DND-41 (cell line): ENCODE results near the gene DVL2.

Experiments used
- ATAC-seq: fragments of 200-7000 bp; cut with Tn5 transposase; 3 replicates; pipeline ENCODE4 v1.9.1; 2021; ENCODE audit warnings: low read depth; ENCODE audit not compliant: insufficient read depth
- DNase-seq: peaks from one replicate; pipeline ENCODE4 v3.0.0-alpha.2; 2020
- H2AFZ ChIP-seq: 2 replicates; pipeline ENCODE4 v1.6.0; 2012; ENCODE audit warnings: low read depth, low read length
- H3K27ac ChIP-seq: 2 replicates; pipeline ENCODE4 v1.5.1; 2012; ENCODE audit warnings: low read length, inconsistent platforms
- H3K27me3 ChIP-seq: fragments of 200-600 bp; sonication (generic); 2 replicates; pipeline ENCODE4 v1.6.0; 2012; ENCODE audit warnings: low read length, mild to moderate bottlenecking, inconsistent platforms; ENCODE audit not compliant: insufficient read depth, poor library complexity
- H3K36me3 ChIP-seq: 2 replicates; pipeline ENCODE4 v1.5.1; 2012; ENCODE audit warnings: low read length, inconsistent platforms; ENCODE audit not compliant: insufficient read depth
- H3K4me1 ChIP-seq: 2 replicates; pipeline ENCODE4 v1.5.1; 2012; ENCODE audit warnings: mild to moderate bottlenecking, low read length; ENCODE audit not compliant: insufficient read depth
- H3K4me2 ChIP-seq: 2 replicates; pipeline ENCODE4 v1.6.0; 2012; ENCODE audit warnings: mild to moderate bottlenecking, moderate library complexity, low read length, inconsistent platforms; ENCODE audit not compliant: insufficient read depth
- H3K4me3 ChIP-seq, 2 experiments: fragments of 200-600 bp in 1 of 2; shearing (Covaris generic) in 1 of 2; 2 replicates each; pipeline ENCODE4 v1.5.1; 2012 to 2016; ENCODE audit warnings: inconsistent platforms in 2 of 2, low read length in 2 of 2, mild to moderate bottlenecking in 2 of 2, low read depth in 1 of 2, moderate library complexity in 1 of 2
- H3K79me2 ChIP-seq: 2 replicates; pipeline ENCODE4 v1.6.0; 2012; ENCODE audit warnings: low read length, inconsistent platforms; ENCODE audit not compliant: insufficient read depth
- H3K9ac ChIP-seq: 2 replicates; pipeline ENCODE4 v1.6.0; 2012; ENCODE audit warnings: low read depth, mild to moderate bottlenecking, inconsistent platforms, low read length, moderate library complexity
- H3K9me3 ChIP-seq: 2 replicates; pipeline ENCODE4 v1.5.1; 2012; ENCODE audit warnings: low read length, moderate library complexity, mild to moderate bottlenecking, inconsistent platforms; ENCODE audit not compliant: insufficient read depth, severe bottlenecking
- H4K20me1 ChIP-seq: 2 replicates; pipeline ENCODE4 v1.6.0; 2012; ENCODE audit warnings: low read length; ENCODE audit not compliant: insufficient read depth
- CTCF ChIP-seq: IDR thresholded peaks from 2 replicates; pipeline ENCODE4 v1.5.1; 2012; ENCODE audit warnings: borderline replicate concordance, low read length, moderate library complexity, mild to moderate bottlenecking; ENCODE audit not compliant: poor library complexity, severe bottlenecking; ENCODE audit errors: extremely low read depth
- EZH2 ChIP-seq: IDR thresholded peaks from 3 replicates; pipeline ENCODE4 v1.6.1; 2012; ENCODE audit warnings: borderline replicate concordance, low read depth, mild to moderate bottlenecking, moderate library complexity, low read length, inconsistent platforms; ENCODE audit not compliant: severe bottlenecking

DVL2 gene

GRCh38 chr17:7240375-7240774, 6.1 kb upstream of the DVL2 start:
- H2AFZ ChIP-seq = no peak overlapping the region
- peak overlapping the region; percentile 66; the same call in 1 of the 2 replicates for H3K9ac ChIP-seq
- H4K20me1 ChIP-seq = peaks cover 23% of the 10 kb centered on the region
- TF ChIP-seq CTCF = no peak
- no peak for TF ChIP-seq EZH2
- peak overlapping the region in 1 of 2 experiments; percentile 87; a peak in 2 of 4 replicates for H3K4me3 ChIP-seq
- no peaks in the 10 kb centered on the region for H3K27me3 ChIP-seq
- ATAC-seq (no peak), DNase-seq (no peak)
- peaks cover 57% of the 10 kb centered on the region for H3K4me1 ChIP-seq
- H3K79me2 ChIP-seq = peaks cover 62% of the 10 kb centered on the region
- H3K4me2 ChIP-seq = peak overlapping the region; percentile 72
- H3K36me3 ChIP-seq = peaks cover 52% of the 10 kb centered on the region
- H3K27ac ChIP-seq = peak overlapping the region; percentile 66; the same call in 1 of the 2 replicates
- no peaks in the 10 kb centered on the region for H3K9me3 ChIP-seq

DNA sequence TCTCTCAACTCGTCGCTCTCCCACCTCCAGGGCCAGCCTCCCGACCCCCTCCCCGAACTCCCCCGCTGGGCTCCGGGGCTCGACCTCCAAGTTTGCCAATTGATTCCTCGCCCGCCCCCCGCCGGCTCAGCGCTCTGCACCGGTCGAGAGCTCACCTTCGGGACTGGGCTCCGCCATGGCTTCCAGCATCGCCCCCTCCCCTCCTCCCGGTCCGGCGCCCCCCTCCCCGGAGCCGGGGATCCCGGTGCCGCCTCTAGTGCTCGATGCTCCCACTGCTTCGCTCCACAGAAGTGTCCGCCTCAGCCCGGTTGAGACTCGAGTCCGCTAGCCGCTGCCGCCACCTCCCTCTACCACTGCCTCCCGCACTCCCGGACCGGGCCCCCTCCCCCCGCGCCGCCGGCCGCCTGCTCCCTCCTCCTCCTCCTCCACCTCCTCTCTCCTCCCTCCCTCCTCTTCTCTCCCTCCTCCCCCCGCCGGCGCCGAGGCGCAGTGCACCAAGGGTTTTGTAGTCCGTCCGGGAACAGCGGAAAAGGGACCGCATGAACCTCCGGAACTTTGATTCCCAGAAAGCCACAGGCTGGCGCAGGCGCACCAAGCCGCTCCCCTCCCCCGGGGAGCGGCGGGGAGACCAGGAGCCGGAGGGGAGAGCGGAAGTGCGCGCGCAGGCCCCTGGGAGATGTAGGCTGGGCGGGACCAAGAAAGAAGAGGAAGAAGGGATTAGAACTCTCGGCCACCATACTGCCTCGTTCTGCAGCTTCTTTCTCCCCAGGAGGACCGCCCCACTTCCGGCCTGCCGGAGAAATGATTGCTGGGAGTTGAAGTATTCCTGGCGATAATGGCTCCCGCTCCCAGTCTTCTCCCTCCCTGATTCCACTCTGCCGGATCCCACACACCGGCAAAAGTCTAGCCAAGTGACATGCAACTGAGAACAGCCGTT, 5.0 kb upstream of the DVL2 start, which contains the start of gene PHF23:
Gene PHF23 (minus strand): TSS at position 367 of the 937 bp plus-strand sequence. CDS start 178 bp downstream, at position 189.
- Histone ChIP-seq H3K4me2 (peak within 1 kb of the TSS; percentile 99), H3K9me3 (no peaks in the 10 kb centered on the region), H3K4me3 (peak within 1 kb of the TSS; percentile 73 to 87), H4K20me1 (peaks cover 25% of the 10 kb centered on the region), H3K4me1 (peaks cover 67% of the 10 kb centered on the region), H3K9ac (peak within 1 kb of the TSS; percentile 88), H3K27ac (peak within 1 kb of the TSS; percentile 92), H2AFZ (peak within 1 kb of the TSS; percentile 56), H3K27me3 (no peaks in the 10 kb centered on the region), H3K36me3 (peaks cover 53% of the 10 kb centered on the region), H3K79me2 (peaks cover 71% of the 10 kb centered on the region)
- peak; percentile 100 for DNase-seq
- TF ChIP-seq CTCF = no peak
- TF ChIP-seq EZH2 = no peak
- peak; percentile 73 for ATAC-seq

DNA sequence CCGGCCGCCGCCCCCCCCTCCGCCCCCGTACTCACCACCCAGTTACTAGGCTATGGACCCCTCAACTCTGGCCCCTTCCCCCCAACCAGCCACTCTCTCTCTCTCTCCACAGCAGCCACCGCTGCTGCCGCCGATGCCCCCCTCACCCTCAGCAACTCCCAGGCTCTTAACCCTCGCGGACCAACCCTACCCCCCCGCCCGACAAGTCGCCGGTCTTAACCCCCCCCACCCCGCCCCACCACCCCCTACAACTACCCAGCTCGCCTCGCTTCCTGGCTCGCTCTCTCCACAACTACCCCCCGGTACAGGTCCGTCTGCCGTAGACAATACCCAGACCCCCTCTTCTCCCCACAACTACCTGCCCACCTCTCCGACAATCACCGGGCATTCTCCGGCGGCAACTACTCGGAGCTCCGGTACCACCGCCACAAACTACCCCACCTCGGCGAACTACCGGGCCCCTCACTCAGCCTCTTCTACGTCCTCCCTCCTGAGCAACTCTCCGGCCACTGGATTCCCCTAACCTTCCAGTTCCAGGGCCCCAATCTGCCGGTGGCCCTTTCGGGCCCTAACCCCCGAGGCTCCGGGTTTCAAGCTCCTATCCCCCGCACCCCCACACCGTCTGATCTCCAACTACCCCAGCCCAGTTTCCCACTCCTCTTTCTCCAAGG, 4.2 kb upstream of the DVL2 start:
- DNase-seq = peak; percentile 59
- no peaks in the 10 kb centered on the region for H3K9me3 ChIP-seq

More for the DNA sequence above, 4.2 kb upstream of the DVL2 start:
- Histone ChIP-seq H3K27ac (peak overlapping the region; percentile 92), H2AFZ (peak overlapping the region; percentile 44), H3K4me2 (peak overlapping the region; percentile 99), H4K20me1 (peaks cover 30% of the 10 kb centered on the region), H3K9ac (peak overlapping the region; percentile 88), H3K4me1 (peaks cover 63% of the 10 kb centered on the region), H3K36me3 (peaks cover 47% of the 10 kb centered on the region), H3K27me3 (no peaks in the 10 kb centered on the region), H3K79me2 (peaks cover 79% of the 10 kb centered on the region), H3K4me3 (peak overlapping the region; percentile 73 to 85)
- TF ChIP-seq CTCF = no peak
- TF ChIP-seq EZH2 = no peak
- ATAC-seq = no peak
